Activated naive CD4-positive, alpha-beta T cell treated with anti-CD3 and anti-CD28 coated beads, Interleukin-2, amount 10 ng/mL, durations not matched to agents 5 hours and 36 hours (primary cell): ENCODE data around the gene GPRIN2. TPM values are rescaled to one million over a fixed set of nuclear protein-coding genes. Genes with fewer than 3 reads are reported as not detected.

Source experiments
- total RNA-seq, 2 experiments: library from RNA; stranded (reverse); gene quantifications; one replicate each; pipeline ENCODE4 v1.2.3, GENCODE V29; 2021

Gene GPRIN2
- not detected for total RNA-seq

GRCh38 chr10:46556515-46557318, at the start of gene GPRIN2:
Gene GPRIN2, minus strand, starts transcription at chr10:46556658. Its CDS starts 5,922 bp downstream, at chr10:46550736.

GRCh38 chr10:46578474-46579178, 22.2 kb upstream of the GPRIN2 start, which contains the start of gene SYT15:
Gene SYT15, plus strand, starts transcription at chr10:46579128. Its CDS starts 41 bp downstream, at chr10:46579169.

Other genes starting within 250 kb of the GPRIN2 start
- gene ANXA8L1, start 180.9 kb downstream of the GPRIN2 start, total RNA-seq, result under 1 TPM in 1 of 2 experiments, not detected in 1; 0.28 TPM
- not detected for gene NPY4R, start 90.7 kb downstream of the GPRIN2 start, total RNA-seq
- gene SYT15, start 22.5 kb upstream of the GPRIN2 start, total RNA-seq, result under 1 TPM; 0.75 to 0.78 TPM